ENCODE measurements around the gene RPGRIP1. TPM values are rescaled to one million over a fixed set of nuclear protein-coding genes. Genes with fewer than 3 reads are reported as not detected.

Gene RPGRIP1
- total and polyA plus RNA-seq, 8 donors = 0.19 to 0.58 (median 0.28) TPM; not detected in 4

DNA sequence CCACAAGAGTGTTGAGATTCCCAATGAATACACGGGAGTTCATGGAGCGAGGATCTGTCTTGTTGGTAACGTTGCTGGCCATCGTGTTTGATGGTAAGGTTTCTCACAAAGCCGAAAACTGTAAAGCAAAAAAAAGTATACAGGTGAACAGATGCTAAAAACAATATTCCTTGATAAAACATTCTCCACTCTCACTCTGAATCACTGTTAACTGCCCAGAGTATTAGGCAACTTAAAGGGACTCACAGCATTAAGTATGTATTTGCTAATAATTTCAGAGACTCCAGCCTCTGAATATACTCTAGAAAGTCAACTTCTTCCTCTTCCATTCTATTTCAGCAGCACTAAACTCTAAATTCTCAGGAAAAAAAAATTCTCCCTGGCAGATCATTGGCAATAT lies 45.8 kb upstream of the RPGRIP1 start:
- no peak for TF ChIP-seq POLR2AphosphoS5 (IDR thresholded peaks at IDR 0.05)
- TF ChIP-seq POLR2A (IDR thresholded peaks at IDR 0.05) = no peak
- WGBS, 5 donors = 73 to 87% (median 74%) methylated on average over 5 of the region's 5 CpGs
- no peaks in the 10 kb centered on the region for H3K9me3 ChIP-seq
- DNase-seq = no peak
- H3K27me3 ChIP-seq = no peaks in the 10 kb centered on the region
- no peak overlapping the region for H3K4me3 ChIP-seq
- H3K36me3 ChIP-seq = peaks cover 33 to 77% (median 57%) of the 10 kb centered on the region in 4 donors
- no peak overlapping the region for H3K27ac ChIP-seq
- intact Hi-C loops (cut with DNase I; ENCODE audit: low total_unique reads) = loop anchor here (10.0 kb wide), 1 partner anchor 151 kb away; the partner anchor contains the start of gene SUPT16H
- H3K4me1 ChIP-seq = peaks cover 38 to 88% (median 62%) of the 10 kb centered on the region in 4 donors

DNA sequence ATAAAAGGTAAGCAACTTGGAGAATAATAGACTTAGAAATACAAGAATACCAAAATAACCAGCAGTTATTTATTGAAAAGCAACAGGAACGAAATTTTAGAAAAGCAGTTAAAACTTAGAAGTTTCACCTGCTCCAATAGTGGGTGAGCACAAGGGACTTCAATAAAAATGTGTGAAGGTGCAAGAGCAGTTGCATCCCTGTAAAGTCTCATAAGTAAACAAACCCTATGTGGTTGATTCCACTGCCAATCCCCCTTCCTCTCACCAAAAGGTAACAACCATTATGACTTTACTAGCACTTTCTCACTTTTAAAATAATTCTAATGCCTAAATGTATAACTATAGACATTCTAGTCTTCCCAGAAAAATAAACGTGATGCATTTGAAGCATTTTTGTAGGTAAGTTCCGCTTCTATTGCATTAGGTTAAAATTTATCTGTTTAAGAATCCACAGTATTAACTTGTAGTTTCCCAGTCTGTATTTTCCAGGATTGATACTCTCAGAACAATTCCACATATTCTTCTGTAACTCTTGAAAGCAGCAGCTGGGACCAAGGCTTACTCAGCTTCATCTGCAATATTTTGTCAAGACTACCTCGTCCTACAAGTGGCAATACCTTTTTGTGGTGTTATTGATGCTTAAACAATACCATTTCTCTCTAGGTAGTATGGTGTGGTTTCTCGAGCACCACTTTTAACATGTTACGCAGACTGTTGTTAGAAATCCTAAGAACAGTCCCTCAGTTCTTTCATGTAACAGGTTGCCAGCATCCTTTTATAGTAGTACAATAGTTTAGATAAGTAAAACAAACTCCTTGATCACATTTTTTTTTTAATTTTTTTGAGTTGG lies 42.7 kb upstream of the RPGRIP1 start:
- no peak for DNase-seq
- TF ChIP-seq EP300 (IDR thresholded peaks at IDR 0.05) (no peak), POLR2AphosphoS5 (IDR thresholded peaks at IDR 0.05) (no peak), POLR2A (IDR thresholded peaks at IDR 0.05) (no peak)
- TF ChIP-seq, protein P1, sequence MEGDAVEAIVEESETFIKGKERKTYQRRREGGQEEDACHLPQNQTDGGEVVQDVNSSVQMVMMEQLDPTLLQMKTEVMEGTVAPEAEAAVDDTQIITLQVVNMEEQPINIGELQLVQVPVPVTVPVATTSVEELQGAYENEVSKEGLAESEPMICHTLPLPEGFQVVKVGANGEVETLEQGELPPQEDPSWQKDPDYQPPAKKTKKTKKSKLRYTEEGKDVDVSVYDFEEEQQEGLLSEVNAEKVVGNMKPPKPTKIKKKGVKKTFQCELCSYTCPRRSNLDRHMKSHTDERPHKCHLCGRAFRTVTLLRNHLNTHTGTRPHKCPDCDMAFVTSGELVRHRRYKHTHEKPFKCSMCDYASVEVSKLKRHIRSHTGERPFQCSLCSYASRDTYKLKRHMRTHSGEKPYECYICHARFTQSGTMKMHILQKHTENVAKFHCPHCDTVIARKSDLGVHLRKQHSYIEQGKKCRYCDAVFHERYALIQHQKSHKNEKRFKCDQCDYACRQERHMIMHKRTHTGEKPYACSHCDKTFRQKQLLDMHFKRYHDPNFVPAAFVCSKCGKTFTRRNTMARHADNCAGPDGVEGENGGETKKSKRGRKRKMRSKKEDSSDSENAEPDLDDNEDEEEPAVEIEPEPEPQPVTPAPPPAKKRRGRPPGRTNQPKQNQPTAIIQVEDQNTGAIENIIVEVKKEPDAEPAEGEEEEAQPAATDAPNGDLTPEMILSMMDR (IDR thresholded peaks at IDR 0.05) = no peak
- Histone ChIP-seq H3K27ac (no peak overlapping the region), H3K27me3 (no peaks in the 10 kb centered on the region), H3K36me3 (peaks cover 12 to 59% (median 35%) of the 10 kb centered on the region in 4 donors), H3K4me3 (no peak overlapping the region), H3K9me3 (no peaks in the 10 kb centered on the region), H3K4me1 (peaks cover 37 to 100% (median 70%) of the 10 kb centered on the region in 4 donors)
- intact Hi-C loops (cut with DNase I; ENCODE audit: low total_unique reads) = loop anchor here (10.0 kb wide), 1 partner anchor 148 kb away; the partner anchor contains the start of gene SUPT16H
- WGBS, 5 donors = 50 to 64% (median 61%) methylated on average over 6 of the region's 6 CpGs

DNA sequence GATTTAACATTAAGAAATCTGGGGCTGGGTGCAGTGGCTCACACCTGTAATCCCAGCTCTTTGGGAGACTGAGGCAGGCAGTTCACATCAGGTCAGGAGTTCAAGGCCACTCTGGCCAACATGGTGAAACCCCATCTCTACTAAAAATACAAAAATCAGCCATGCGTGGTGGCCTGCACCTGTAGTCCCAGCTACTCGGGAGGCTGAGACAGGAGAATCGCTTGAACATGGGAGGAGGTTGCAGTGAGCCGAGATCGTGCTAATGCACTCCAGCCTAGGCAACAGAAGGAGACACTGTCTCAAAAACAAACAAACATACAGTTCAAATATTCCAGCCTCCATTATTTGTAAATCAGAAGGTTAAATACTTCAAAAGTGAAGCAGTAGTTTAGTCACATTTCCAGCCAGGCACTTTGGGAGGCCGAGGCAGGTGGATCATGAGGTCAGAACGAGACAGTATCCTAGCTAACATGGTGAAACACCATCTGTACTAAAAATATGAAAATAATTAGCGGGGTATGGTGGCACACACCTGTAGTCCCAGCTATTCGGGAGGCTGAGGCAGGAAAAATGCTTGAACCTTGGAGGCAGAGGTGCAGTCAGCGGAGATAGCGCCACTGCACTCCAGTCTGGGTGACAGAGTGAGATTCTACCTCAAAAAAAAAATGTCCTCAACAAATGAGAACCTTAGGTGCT lies 40.9 kb upstream of the RPGRIP1 start:
- intact Hi-C loops (cut with DNase I; ENCODE audit: low total_unique reads) = loop anchor here (10.0 kb wide), 1 partner anchor 146 kb away; the partner anchor contains the start of gene SUPT16H
- WGBS, 5 donors = 92 to 93% (median 93%) methylated on average over 11 of the region's 11 CpGs
- peaks cover 2 to 59% (median 32%) of the 10 kb centered on the region in 4 donors for H3K36me3 ChIP-seq
- peaks cover 26 to 100% (median 62%) of the 10 kb centered on the region in 4 donors for H3K4me1 ChIP-seq
- no peak for DNase-seq
- H3K9me3 ChIP-seq = no peaks in the 10 kb centered on the region
- H3K27ac ChIP-seq = no peak overlapping the region
- TF ChIP-seq POLR2A (IDR thresholded peaks at IDR 0.05) = no peak
- TF ChIP-seq EP300 (IDR thresholded peaks at IDR 0.05) = no peak
- TF ChIP-seq, protein P1 (IDR thresholded peaks at IDR 0.05) = no peak
- no peaks in the 10 kb centered on the region for H3K27me3 ChIP-seq
- no peak overlapping the region for H3K4me3 ChIP-seq

DNA sequence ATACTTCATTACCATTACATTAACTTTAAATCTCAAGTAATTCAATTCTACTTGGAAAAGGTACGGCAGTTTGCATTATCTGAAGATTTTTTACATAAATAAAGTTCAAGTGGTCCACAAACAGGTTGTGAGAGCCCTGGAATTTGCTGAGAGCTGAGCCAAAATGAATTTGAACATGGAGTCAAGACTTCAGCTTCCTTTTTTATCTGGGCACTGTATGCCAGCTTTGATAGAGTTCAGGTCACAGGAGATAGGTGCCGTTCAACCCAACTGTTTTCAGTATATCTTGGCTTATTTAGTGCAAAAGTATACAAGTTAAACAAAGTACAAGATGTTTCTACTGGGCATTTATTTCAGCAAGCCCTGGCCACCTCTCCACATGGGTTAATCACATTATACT lies 39.5 kb upstream of the RPGRIP1 start:
- peak overlapping the region in 3 of 5 donors; percentile 1 to 43 (median 7) for H3K27ac ChIP-seq
- no peaks in the 10 kb centered on the region for H3K27me3 ChIP-seq
- DNase-seq = no peak
- H3K9me3 ChIP-seq = no peaks in the 10 kb centered on the region
- intact Hi-C loops (cut with DNase I; ENCODE audit: low total_unique reads) = no loop called here
- WGBS, 5 donors = 23 to 48% (median 41%) methylated on average over 2 of the region's 2 CpGs
- TF ChIP-seq, protein P1 (IDR thresholded peaks at IDR 0.05) = no peak
- TF ChIP-seq POLR2AphosphoS5 (IDR thresholded peaks at IDR 0.05) (no peak), POLR2A (IDR thresholded peaks at IDR 0.05) (no peak), EP300 (IDR thresholded peaks at IDR 0.05) (no peak)
- no peak overlapping the region for H3K4me3 ChIP-seq
- peaks cover 17 to 100% (median 59%) of the 10 kb centered on the region in 4 donors for H3K4me1 ChIP-seq
- peaks cover 0 to 68% (median 43%) of the 10 kb centered on the region in 4 donors for H3K36me3 ChIP-seq

All from stomach (tissue), 9 donors.